Activated naive CD8-positive, alpha-beta T cell treated with anti-CD3 and anti-CD28 coated beads, Interleukin-2, amount 10 ng/mL, durations not matched to agents 7 days and 5 days (primary cell): ENCODE results near the gene GRK5. TPM values are rescaled to one million over a fixed set of nuclear protein-coding genes. Genes with fewer than 3 reads are reported as not detected.

ENCODE experiments used
- ATAC-seq: fragments of 150-1000 bp; cut with Tn5 transposase; one replicate; pipeline ENCODE4 v1.10.0; 2021; ENCODE audit warnings: low read depth, moderate library complexity
- POLR2A ChIA-PET: fragments of 350-600 bp; sonication (Branson Sonifier 250); formaldehyde crosslinking; loops from one replicate; lab custom pipeline; 2021; ENCODE audit warnings: antibody characterized with exemption; lab: Charles Lee
- DNase-seq: peaks from one replicate; pipeline ENCODE4 v3.0.0; 2021
- H3K27ac Mint-ChIP-seq: one replicate; pipeline ENCODE4 v1.8.0; 2022; ENCODE audit warnings: mild to moderate bottlenecking, mixed read lengths
- H3K27me3 Mint-ChIP-seq: one replicate; pipeline ENCODE4 v1.8.0; 2022; ENCODE audit warnings: mild to moderate bottlenecking, moderate library complexity, mixed read lengths
- H3K36me3 Mint-ChIP-seq: one replicate; pipeline ENCODE4 v1.8.0; 2021; ENCODE audit warnings: mild to moderate bottlenecking, mixed read lengths
- H3K4me1 Mint-ChIP-seq: one replicate; pipeline ENCODE4 v1.8.0; 2021; ENCODE audit warnings: mixed read lengths
- H3K4me3 Mint-ChIP-seq: one replicate; pipeline ENCODE4 v1.8.0; 2022; ENCODE audit warnings: mild to moderate bottlenecking, moderate library complexity, mixed read lengths
- H3K9me3 Mint-ChIP-seq: one replicate; pipeline ENCODE4 v1.8.0; 2021; ENCODE audit warnings: mixed read lengths
- total RNA-seq, 2 experiments: library from RNA; stranded (reverse); gene quantifications; one replicate each; pipeline ENCODE4 v1.2.3, GENCODE V29; 2021

The GRK5 gene
- total RNA-seq, 2 experiments from 2014 or later: 19.6 to 21.8 TPM

GRCh38 chr10:119316729-119317097, 109.3 kb downstream of the GRK5 start:
- peaks cover 8% of the 10 kb centered on the region for H3K9me3 Mint-ChIP-seq
- no peak overlapping the region for H3K4me3 Mint-ChIP-seq
- DNase-seq (no peak), ATAC-seq (no peak)
- H3K27ac Mint-ChIP-seq: no peak overlapping the region
- peaks cover 50% of the 10 kb centered on the region for H3K4me1 Mint-ChIP-seq
- POLR2A ChIA-PET: no interaction called here
- H3K27me3 Mint-ChIP-seq: peaks cover 29% of the 10 kb centered on the region
- peaks cover 16% of the 10 kb centered on the region for H3K36me3 Mint-ChIP-seq

- peaks cover 38% of the 10 kb centered on the region for H3K4me1 Mint-ChIP-seq
- H3K27ac Mint-ChIP-seq: no peak overlapping the region
- peaks cover 8% of the 10 kb centered on the region for H3K36me3 Mint-ChIP-seq
- peaks cover 24% of the 10 kb centered on the region for H3K27me3 Mint-ChIP-seq
- peaks cover 1% of the 10 kb centered on the region for H3K9me3 Mint-ChIP-seq
- POLR2A ChIA-PET: no interaction called here
- no peak for DNase-seq
- H3K4me3 Mint-ChIP-seq: no peak overlapping the region
- no peak for ATAC-seq
Measured at GRCh38 chr10:119318411-119319160, 111.2 kb downstream of the GRK5 start.

- Mint-ChIP-seq H3K27ac (no peak overlapping the region), H3K4me3 (no peak overlapping the region), H3K36me3 (peaks cover 8% of the 10 kb centered on the region), H3K9me3 (peaks cover 1% of the 10 kb centered on the region), H3K4me1 (peaks cover 31% of the 10 kb centered on the region), H3K27me3 (peaks cover 24% of the 10 kb centered on the region)
- ATAC-seq (no peak), DNase-seq (no peak)
- POLR2A ChIA-PET: interaction anchor here (1.2 kb wide), 1 partner anchor 116 kb away, joined by 4 read pairs; no protein-coding TSS in a partner anchor
Measured at GRCh38 chr10:119319161-119319919, 112.0 kb downstream of the GRK5 start.

GRCh38 chr10:119319920-119320258, 112.5 kb downstream of the GRK5 start:
- Mint-ChIP-seq H3K36me3 (peaks cover 8% of the 10 kb centered on the region), H3K27me3 (peaks cover 24% of the 10 kb centered on the region), H3K4me1 (peaks cover 30% of the 10 kb centered on the region), H3K4me3 (no peak overlapping the region), H3K9me3 (peaks cover 1% of the 10 kb centered on the region), H3K27ac (no peak overlapping the region)
- no peak for ATAC-seq
- no peak for DNase-seq
- POLR2A ChIA-PET: interaction anchor here (1.2 kb wide), 1 partner anchor 116 kb away, joined by 4 read pairs; no protein-coding TSS in a partner anchor

- Mint-ChIP-seq H3K4me3 (no peak overlapping the region), H3K36me3 (peaks cover 8% of the 10 kb centered on the region), H3K27me3 (peaks cover 20% of the 10 kb centered on the region), H3K4me1 (peaks cover 20% of the 10 kb centered on the region), H3K9me3 (peaks cover 1% of the 10 kb centered on the region), H3K27ac (no peak overlapping the region)
- no peak for DNase-seq
- no peak for ATAC-seq
- POLR2A ChIA-PET: no interaction called here
Measured at GRCh38 chr10:119320981-119321380, 113.6 kb downstream of the GRK5 start.

DNA sequence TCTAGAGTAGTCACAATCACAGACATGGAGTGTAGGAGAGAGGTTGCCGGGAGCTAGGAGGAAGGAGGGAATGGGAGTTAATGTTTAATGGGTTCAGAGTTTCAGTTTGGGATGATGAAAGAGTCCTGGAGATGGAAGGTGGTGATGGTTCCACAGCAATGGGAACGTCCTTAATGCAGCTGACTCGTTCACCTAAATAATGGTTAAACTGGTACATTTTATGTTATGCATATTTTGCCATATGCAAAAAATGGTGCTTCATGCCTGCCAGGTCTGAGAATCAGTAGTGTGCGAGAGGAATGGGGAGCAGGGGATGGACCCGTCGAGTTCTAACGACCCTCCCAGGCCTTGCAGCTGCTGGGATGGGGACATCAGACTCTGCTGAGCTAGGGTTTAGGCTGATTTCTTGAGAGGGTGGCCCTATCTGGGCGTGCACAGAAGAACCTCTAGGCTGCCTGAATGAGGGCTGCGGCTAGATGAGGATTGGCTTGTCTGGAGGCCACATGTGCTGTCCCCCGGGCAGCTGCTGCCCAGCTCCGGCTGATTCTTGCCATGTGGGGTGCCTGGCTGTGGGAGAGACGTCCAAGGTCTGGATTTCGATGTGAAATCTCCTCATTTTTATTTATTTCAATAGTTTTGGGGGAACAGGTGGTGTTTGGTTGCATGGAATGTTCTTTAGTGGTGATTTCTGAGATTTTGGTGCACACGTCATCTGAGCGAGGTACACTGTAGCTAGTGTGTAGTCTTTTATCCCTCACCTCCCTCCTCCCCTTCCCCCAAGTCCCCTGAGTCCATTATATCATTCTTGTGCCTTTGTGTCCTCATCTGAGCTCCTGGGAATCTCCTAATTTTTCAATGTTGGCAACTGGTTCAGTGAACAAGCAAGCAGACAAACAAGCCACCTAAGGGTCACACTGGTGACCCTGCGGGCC, 116.0 kb downstream of the GRK5 start:
- Mint-ChIP-seq H3K4me3 (no peak overlapping the region), H3K9me3 (peaks cover 1% of the 10 kb centered on the region), H3K4me1 (peaks cover 14% of the 10 kb centered on the region), H3K36me3 (peaks cover 8% of the 10 kb centered on the region), H3K27ac (no peak overlapping the region), H3K27me3 (peaks cover 12% of the 10 kb centered on the region)
- no peak for ATAC-seq
- DNase-seq: no peak
- POLR2A ChIA-PET: interaction anchor here (0.7 kb wide), 1 partner anchor 10 kb away, joined by 4 read pairs; no protein-coding TSS in a partner anchor

DNA sequence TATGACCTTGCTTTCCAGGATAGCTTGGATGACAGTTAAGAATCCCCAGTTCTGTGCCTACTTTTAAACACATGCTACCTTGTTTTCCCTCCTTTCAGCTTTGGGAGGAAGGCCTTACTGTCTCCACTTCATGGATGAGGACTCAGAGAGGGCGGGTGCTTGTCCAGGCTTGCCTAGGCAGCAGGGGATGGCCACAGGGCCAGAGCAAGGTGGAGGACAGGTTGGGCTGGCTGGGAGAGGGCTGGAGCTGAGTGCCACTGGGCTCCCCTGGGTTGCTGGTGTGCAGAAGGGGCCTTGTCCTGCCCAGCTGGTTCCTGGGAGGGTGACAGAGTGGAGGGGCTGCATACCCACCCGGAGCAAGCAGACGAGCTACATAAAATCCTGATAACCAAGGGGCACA, 117.8 kb downstream of the GRK5 start:
- H3K4me3 Mint-ChIP-seq: no peak overlapping the region
- no peak for ATAC-seq
- H3K27me3 Mint-ChIP-seq: peaks cover 8% of the 10 kb centered on the region
- peaks cover 7% of the 10 kb centered on the region for H3K36me3 Mint-ChIP-seq
- H3K4me1 Mint-ChIP-seq: peaks cover 13% of the 10 kb centered on the region
- POLR2A ChIA-PET: no interaction called here
- no peak for DNase-seq
- peaks cover 1% of the 10 kb centered on the region for H3K9me3 Mint-ChIP-seq
- H3K27ac Mint-ChIP-seq: no peak overlapping the region

DNA sequence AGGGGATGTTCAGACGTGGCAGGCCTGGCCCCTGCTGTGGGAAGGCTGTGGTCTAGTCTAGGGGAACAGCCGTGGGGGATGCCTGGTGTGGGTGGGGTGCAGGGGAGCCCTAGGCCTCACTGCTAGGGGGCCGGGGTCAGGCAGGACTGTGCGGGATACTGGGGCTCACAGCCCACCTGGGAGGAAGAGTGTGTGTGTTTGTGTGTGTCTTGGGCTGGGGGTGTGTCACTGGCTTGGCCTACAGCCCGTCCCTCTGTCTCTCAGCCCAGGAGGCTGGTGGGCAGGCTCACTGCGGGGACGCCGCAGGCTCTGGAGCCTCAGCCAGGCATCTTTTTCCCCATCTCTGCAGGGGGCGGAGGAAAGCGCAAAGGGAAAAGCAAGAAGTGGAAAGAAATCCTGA, 118.8 kb downstream of the GRK5 start:
- no peak overlapping the region for H3K4me3 Mint-ChIP-seq
- H3K27ac Mint-ChIP-seq: no peak overlapping the region
- POLR2A ChIA-PET: no interaction called here
- H3K4me1 Mint-ChIP-seq: peaks cover 5% of the 10 kb centered on the region
- DNase-seq (no peak), ATAC-seq (no peak)
- peaks cover 3% of the 10 kb centered on the region for H3K36me3 Mint-ChIP-seq
- H3K9me3 Mint-ChIP-seq: no peaks in the 10 kb centered on the region
- H3K27me3 Mint-ChIP-seq: peaks cover 8% of the 10 kb centered on the region

DNA sequence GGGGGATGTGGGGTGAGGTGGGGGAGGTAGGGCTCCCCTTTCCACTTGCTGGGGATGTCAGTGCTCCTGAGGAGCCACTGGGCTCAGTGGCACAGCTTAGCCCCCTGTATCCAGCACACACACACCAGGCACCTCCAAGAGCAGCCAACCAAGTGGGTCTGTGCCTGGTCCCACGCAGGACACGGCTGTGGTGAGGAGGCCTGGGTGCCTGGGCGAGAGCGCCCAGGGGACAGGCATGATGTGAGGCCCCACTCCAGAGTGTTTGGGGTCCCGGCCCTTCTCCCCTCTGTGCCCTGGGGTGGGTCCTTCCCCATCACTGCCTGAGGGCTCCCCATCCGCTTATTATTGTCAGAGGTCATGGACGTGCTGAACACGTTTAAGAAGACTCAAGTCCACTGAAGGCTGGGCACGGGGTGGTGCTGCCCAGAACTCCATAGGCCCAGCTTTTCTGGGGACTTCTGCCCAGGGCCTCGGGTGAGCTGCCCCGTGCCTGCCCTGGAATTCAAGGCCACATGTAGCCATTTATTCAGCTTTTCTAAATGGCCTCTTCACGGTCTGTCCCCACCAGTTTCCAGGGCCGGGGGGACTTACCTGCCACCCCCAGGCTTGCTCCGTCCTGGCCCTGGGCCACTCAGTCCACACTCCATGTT, 119.8 kb downstream of the GRK5 start:
- no peak for ATAC-seq
- Mint-ChIP-seq H3K4me3 (no peak overlapping the region), H3K4me1 (peaks cover 2% of the 10 kb centered on the region), H3K9me3 (no peaks in the 10 kb centered on the region), H3K36me3 (no peaks in the 10 kb centered on the region), H3K27me3 (peaks cover 5% of the 10 kb centered on the region), H3K27ac (no peak overlapping the region)
- DNase-seq: no peak
- POLR2A ChIA-PET: no interaction called here

DNA sequence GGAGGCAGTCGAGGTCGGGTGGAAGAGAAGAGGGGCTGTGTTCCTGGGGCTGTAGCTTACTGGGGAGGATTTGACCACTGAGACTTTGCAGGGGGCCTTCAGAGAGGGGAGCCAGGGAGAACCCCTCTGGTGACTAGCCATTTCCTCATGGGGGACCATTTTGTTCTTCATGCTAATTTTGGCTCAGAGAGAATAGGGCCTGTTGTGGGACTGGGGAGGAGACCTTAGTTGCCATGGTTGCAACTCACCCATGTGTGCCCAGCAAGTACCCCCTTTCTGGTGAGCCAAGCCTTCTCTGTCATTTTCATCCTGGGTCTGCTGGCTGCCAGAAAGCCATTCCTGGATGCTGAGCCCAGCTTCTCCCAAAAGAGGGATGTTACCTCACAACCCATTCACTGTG, 120.9 kb downstream of the GRK5 start:
- ATAC-seq (no peak), DNase-seq (no peak)
- H3K4me3 Mint-ChIP-seq: no peak overlapping the region
- peaks cover 2% of the 10 kb centered on the region for H3K27me3 Mint-ChIP-seq
- POLR2A ChIA-PET: no interaction called here
- no peak overlapping the region for H3K27ac Mint-ChIP-seq
- H3K4me1 Mint-ChIP-seq: peaks cover 5% of the 10 kb centered on the region
- H3K9me3 Mint-ChIP-seq: no peaks in the 10 kb centered on the region
- H3K36me3 Mint-ChIP-seq: no peaks in the 10 kb centered on the region

DNA sequence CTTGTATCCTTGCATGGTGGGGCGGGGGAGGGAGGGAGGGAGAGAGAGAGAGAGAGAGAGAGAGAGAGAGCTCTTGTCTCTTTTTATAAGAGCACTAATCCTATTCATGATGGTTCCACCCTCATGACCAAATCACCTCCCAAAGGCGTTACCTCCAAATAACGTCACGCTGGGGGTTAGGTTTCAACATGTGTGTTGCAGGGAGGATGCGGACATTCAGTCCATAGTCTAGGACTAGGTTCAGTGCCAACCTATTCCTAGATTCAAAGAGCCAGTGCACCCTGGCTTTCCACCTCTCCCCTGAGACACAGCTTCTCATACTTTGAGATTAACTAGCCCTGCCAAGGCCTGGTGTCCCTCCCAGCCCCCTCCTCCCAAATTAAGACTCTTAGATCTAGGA, 123.0 kb downstream of the GRK5 start:
- Mint-ChIP-seq H3K27ac (no peak overlapping the region), H3K4me3 (no peak overlapping the region), H3K36me3 (peaks cover 2% of the 10 kb centered on the region), H3K4me1 (peaks cover 5% of the 10 kb centered on the region), H3K9me3 (no peaks in the 10 kb centered on the region), H3K27me3 (no peaks in the 10 kb centered on the region)
- ATAC-seq: no peak
- POLR2A ChIA-PET: interaction anchor here (0.7 kb wide), 1 partner anchor 25 kb away, joined by 5 read pairs; no protein-coding TSS in a partner anchor
- no peak for DNase-seq

- Mint-ChIP-seq H3K27ac (no peak overlapping the region), H3K4me3 (no peak overlapping the region), H3K9me3 (no peaks in the 10 kb centered on the region), H3K27me3 (no peaks in the 10 kb centered on the region), H3K4me1 (peaks cover 5% of the 10 kb centered on the region), H3K36me3 (peaks cover 2% of the 10 kb centered on the region)
- no peak for DNase-seq
- no peak for ATAC-seq
- POLR2A ChIA-PET: no interaction called here
Measured at GRCh38 chr10:119331061-119331460, 123.7 kb downstream of the GRK5 start.
